Measurements from ENCODE around the gene MFSD12.

MFSD12 gene

DNA sequence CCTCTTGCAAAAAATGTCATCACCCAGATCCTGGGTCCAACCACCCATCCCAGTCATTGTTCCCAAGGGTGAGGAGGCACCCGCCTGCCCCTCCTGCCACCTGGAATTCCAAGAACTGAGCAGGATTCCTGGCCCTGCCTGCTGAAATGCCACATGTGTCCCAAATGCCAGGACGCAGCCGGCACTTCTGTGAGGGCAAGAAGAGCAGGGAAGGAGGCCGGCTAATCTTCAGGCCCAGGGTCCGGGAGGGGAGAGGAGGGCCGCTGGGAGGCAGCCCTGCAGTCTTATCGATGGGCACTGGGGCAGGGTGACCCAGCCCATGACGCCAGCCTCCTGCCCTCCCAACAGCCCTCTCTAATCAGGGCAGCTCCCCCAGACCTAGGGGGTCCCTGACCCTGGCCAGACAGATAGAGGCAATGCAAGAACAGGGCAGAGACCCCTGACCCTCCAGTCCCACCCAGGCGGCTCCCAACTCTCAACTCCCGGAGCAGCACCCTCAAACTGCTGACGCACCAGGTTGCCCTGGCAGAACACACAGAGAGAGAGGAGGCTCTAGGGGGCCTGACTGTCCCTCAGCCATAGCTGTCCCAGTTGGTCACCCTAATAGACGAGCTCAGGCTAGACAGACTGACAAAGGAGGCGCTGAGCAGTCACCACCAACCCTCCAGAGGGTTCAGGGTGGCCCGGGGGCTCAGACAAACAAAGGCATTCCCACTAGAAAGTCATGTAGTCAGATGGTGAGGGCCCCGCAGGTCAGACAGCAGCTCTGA is 1.5 kb downstream of the MFSD12 start:
- no peak for DNase-seq

GRCh38 chr19:3554254-3555083 is 2.9 kb downstream of the MFSD12 start:
- DNase-seq, result peak in 1 of 2 experiments; percentile 38

DNA sequence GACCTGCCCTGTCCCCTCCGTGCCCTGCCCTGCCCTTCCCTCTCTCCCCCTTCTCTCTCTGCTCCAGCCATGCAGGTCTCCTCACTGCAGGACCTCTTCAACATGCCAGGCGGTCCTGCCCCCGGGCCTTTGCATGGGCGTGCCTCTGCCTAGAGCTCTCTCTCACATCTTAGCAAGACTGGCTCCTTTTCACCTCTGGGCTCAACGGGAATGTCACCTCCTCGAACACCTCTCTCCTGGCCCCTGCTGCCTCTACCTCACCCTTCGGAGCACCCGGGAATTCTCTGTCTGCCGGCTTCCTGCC is 5.6 kb downstream of the MFSD12 start:
- DNase-seq, result no peak

DNA sequence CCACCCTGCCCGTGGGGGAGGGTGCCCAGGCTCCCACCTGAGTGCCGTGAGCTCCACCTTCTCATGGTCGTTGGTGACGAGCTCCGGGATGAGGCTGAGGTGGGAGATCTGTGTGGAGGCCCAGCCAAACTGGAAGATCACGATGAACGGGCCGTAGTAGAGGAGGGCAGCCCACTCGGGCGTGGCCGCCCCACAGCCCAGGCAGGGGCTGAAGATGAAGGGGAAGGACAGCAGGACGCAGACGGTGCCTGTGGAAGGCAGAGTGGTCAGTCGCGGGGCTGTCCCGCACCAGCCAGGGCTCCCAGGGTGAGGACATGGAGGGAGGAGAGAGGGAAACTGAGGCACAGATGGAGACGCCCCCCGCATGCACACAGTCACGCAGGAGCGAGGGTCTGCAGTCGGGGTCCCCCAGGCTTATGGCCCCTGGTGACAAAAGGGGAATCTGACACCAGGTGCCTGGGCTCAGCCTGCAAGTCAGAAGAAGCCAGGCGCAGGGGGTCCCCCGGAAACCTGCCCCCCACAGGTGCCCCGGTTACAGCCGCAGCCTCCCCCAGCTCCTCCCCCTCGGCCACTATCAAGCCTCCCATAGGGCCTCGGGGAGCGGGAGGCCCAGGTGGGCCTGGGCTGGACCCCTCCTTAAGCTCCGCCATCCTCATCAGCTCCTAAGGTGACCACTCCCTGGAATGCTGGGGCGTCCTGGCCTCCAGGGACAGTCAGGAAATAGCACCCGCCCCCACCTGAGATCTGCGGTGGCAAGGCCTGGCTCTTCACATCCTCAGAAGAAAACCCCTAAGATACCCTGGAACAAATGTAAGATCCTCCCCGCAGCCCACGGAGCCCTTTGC is 6.2 kb downstream of the MFSD12 start:
- DNase-seq, result no peak

DNA sequence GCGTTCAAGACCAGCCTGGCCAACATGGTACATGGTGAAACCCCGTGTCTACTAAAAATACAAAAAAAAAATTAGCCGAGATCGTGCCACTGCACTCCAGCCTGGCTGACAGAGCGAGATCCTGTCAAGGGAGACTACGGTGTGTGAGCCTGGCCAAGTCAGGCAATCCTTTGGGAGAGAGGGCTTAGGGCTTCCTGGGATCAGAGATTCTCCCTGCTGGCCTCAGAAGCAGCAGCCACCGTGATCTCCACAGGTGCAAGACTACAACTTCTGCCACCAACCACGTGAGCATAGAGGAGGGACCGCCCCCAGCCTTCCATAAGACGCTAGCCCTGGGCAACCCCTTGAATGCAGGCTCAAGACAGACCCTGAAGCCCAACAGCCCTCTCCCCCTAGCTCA is 7.6 kb downstream of the MFSD12 start:
- DNase-seq, result no peak

GRCh38 chr19:3548606-3549005 is 8.8 kb downstream of the MFSD12 start:
- DNase-seq, result no peak

- DNase-seq, result no peak
Measured at GRCh38 chr19:3547767-3548282, 9.6 kb downstream of the MFSD12 start.

DNA sequence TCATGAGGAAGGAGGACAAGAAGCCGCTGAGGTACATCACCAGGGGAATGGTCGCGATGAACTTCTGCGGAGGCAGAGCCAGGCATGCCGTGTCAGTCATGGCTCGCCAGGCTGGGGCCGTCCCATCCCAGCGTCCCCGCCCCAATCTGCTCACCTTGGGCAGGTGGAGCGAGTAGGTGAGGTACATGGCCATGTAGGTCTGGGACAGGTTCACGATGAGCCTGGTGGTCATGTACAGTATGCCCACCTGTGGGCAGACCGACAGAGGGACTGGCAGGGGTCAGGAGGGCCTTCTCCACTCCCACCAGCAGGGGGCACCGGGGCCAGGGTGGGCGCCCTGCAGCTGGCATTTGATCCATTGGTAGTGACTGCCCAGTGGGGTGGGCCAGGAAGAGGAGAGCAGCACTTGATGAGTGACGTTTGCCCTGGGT is 10.1 kb downstream of the MFSD12 start:
- peak; percentile 42 to 52 for DNase-seq

- DNase-seq, result no peak
Measured at GRCh38 chr19:3546119-3546518, 11.3 kb downstream of the MFSD12 start.

GRCh38 chr19:3545669-3546034 is 11.7 kb downstream of the MFSD12 start:
- DNase-seq, result no peak

DNA sequence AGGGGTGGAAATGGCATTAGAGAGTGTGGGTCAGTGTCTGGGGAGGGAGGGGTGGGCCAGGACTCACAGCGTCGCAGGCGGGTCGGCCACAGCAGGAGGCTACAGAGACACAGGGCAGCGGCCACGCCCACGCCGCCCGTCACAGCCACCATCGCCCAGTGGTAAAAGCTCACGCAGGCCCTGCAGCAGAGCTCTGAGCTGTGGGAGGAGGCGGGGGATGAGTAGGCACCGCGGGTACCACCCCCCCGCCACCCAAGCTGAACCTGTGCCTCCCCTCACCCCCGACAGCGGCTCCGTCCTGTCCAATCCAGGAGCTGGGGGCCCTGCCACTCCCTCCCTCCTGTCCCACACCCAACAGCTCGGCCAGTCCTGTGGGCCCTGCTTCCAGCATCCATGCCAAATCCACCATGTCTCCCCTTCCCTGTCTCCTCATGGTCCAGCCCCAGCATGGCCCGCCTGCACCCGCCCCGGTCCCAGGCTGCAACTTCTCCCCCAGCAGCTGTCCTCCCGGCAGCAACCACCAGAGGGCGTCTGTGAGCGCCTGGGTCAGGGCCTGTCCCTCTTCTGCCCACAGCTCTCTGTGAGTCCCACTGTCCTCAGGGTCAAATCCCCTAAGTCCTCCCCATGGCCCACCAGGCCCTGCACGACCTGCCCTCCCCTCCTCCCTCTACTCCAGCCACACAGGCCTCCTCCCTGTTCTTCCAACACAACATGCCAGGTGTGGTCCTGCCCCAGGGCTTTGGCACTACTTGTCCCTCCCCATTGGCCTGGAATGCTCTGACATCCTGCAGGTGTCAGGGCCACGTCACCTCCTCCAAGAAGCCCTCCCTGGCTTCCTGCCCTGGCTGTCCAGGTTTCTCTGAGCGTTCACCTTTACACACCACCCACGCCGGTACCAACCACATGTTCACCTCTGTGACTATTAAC is 12.4 kb downstream of the MFSD12 start:
- DNase-seq, result peak; percentile 90 to 91

GRCh38 chr19:3544058-3544376 is 13.4 kb downstream of the MFSD12 start:
- no peak for DNase-seq

DNA sequence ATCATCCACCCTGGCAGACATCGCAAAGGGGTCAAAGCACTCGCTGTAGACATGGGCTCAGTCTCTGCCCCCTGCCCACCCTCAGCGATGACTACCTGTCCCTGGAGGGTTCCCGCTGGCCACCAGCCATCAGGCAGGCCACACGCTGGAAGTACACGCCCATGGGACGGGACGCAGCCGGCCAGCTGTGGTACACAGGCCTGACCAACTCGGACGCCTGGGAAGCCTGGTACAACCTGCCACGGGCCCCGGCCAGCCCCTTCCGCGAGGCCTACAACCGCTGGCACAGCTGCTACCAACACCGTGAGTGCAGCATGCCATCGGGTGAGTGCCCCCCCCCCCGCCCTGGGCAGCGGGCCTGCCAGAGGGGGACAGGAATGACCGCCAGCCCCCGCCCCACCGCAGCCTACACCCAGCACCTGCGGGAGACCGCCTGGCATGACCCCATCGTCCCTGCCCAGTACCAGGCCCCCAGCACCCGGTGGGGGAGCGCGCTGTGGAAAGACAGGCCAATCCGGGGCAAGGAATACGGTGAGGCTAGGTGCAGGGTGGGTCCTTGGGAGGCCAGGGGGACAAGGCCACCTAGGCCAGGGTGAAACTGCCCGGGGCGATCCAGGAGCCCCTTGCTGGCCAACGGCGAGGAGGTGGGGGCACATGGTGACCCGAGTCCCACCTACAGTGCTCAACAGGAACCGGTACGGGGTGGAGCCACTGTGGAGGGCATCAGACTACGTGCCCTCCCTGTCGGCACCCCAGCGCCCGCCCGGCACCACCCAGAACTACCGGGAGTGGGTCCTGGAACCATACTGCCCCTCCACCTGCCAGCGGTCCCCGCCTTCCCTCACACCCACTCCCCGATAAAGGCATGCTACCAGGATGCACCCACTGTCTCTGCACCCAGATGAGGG is 14.0 kb downstream of the MFSD12 start:
- DNase-seq, result no peak

- no peak for DNase-seq
Measured at GRCh38 chr19:3539756-3540118, 17.6 kb downstream of the MFSD12 start.

GRCh38 chr19:3538965-3539755 is 18.2 kb downstream of the MFSD12 start, which contains the start of gene TEKTIP1:
TEKTIP1 (plus strand) TSS chr19:3539174; CDS start chr19:3539178, 4 bp downstream.
- DNase-seq, result no peak

GRCh38 chr19:3538258-3538929 is 19.0 kb downstream of the MFSD12 start:
- no peak for DNase-seq

DNA sequence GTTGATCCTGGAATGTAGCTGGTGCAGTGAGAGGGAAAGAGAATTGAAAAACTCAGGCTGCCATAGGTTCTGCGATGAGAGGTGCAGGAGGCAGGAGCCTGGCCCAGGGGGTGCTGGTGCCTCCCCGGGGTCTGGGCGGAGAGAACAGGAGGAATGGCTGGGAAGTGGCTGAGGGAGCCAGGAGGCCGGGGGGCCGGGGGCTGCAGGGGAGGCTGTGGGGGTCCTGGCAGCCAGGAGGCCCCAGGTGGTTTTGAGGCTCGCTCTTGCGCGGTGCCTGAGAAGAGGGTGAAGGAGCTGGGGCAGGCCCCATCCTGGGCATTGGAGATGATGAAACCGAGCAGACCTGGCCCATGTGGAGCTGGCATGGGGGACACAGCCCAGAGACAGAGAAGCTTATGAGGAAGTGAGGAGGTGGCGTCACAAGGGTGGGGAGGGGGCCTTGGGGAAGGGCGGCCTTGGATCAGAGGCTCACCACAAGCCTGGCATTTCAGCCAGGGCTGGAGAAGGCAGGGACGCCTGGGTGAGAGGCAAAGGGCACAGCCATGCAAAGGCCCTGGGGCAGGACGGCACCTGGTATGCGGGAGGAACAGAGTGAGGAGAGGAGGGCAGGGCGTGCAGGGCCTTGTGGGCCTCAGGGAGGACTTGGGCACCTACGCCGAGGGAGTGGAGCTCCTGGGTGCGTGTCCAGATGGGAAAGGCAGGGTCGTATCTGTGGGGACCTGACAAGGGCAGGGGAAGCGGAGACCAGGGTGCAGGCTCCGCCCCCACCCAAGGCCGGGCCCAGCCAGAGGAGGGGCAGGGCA is 19.7 kb downstream of the MFSD12 start:
- no peak for DNase-seq

DNA sequence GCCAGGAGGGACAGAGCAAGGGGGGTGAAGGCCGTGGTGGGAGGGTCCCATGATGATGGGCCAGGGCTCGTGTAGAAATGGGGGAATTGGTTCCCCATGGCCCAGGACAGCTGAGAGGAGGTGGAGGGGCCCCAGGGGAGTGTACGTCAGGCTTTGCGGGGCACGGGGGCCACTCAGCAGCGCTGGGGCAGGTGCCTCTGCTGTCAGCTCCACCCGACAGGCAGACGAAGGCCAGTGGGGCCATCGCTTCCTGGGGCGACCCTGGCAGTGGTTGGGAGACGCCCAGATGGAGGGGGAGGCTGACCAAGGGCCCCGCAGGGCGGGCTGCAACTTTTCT is 20.3 kb downstream of the MFSD12 start:
- DNase-seq, result no peak

Measured in activated CD4-positive, alpha-beta T cell treated with anti-CD3 and anti-CD28 coated beads, Interleukin-2, amount 50 U/mL, for 48 hours (primary cell).